B cell (primary cell): ENCODE measurements around the gene ZNF277. TPM values are rescaled to one million over a fixed set of nuclear protein-coding genes. Genes with fewer than 3 reads are reported as not detected.

Experiments
- ATAC-seq: fragments of 200-7000 bp; cut with Tn5 transposase; one replicate; pipeline ENCODE4 v1.10.0; 2021; ENCODE audit warnings: low read depth, mild to moderate bottlenecking, moderate number of reproducible peaks, moderate library complexity
- CTCF ChIA-PET: fragments of 350-600 bp; sonication (Branson Sonifier 250); formaldehyde crosslinking; loops from one replicate; lab custom pipeline; 2021; ENCODE audit warnings: antibody characterized with exemption, inconsistent platforms; lab: Charles Lee
- POLR2A ChIA-PET: fragments of 350-600 bp; sonication (Branson Sonifier 250); formaldehyde crosslinking; loops from one replicate; lab custom pipeline; 2021; ENCODE audit warnings: antibody characterized with exemption; lab: Charles Lee
- DNase-seq: peaks from one replicate; pipeline ENCODE4 v3.0.0; 2013
- H2AFZ ChIP-seq: 2 replicates; pipeline ENCODE4 v1.6.1; 2012; ENCODE audit warnings: mild to moderate bottlenecking, low read depth, low read length; ENCODE audit not compliant: insufficient read depth, poor library complexity, severe bottlenecking
- H3K27ac ChIP-seq, 2 donors: 1 replicate in 1 of 2; 2 replicates in 1 of 2; pipeline ENCODE4 v1.5.1; 2012 to 2013; ENCODE audit warnings: low read length in 2 of 2, mild to moderate bottlenecking in 2 of 2, moderate library complexity in 1 of 2
- H3K27me3 ChIP-seq, 4 experiments: fragments of 200-600 bp in 1 of 4; sonication (generic) in 1 of 4; replicated peaks in 1 of 4; 1 replicate in 2 of 4; 2 replicates in 2 of 4; pipeline versions ENCODE4 v1.6.1 to v1.7.0; 2013 to 2016; ENCODE audit warnings: low read length in 3 of 4, mild to moderate bottlenecking in 2 of 4, mixed read lengths in 1 of 4, moderate library complexity in 1 of 4; ENCODE audit not compliant: insufficient read depth in 4 of 4, control insufficient read depth in 3 of 4; ENCODE audit errors: control extremely low read depth in 1 of 4
- H3K36me3 ChIP-seq, 2 experiments: replicated peaks in 1 of 2; 1 replicate in 1 of 2; 2 replicates in 1 of 2; pipeline versions ENCODE4 v1.6.1 to v1.7.1; 2013; ENCODE audit warnings: low read length in 1 of 2; ENCODE audit not compliant: insufficient read depth in 2 of 2, control insufficient read depth in 1 of 2; ENCODE audit errors: control extremely low read depth in 1 of 2, extremely low read depth in 1 of 2
- H3K4me1 ChIP-seq, 2 donors: fragments of 200-600 bp in 1 of 2; sonication (generic) in 1 of 2; 1 replicate in 1 of 2; 2 replicates in 1 of 2; pipeline versions ENCODE4 v1.5.1 to v1.6.1; 2013 to 2017; ENCODE audit warnings: low read length in 2 of 2; ENCODE audit not compliant: control insufficient read depth in 2 of 2, insufficient read depth in 2 of 2
- H3K4me2 ChIP-seq: replicated peaks from 2 replicates; pipeline ENCODE3; 2012; ENCODE audit warnings: mild to moderate bottlenecking, low read depth, low read length; ENCODE audit not compliant: poor library complexity, severe bottlenecking
- H3K4me3 ChIP-seq, 5 experiments: fragments of 200-600 bp in 1 of 5; sonication (generic) in 1 of 5; 1 replicate in 3 of 5; 2 replicates in 2 of 5; pipeline versions ENCODE4 v1.5.1 to v1.7.0; 2011 to 2016; ENCODE audit warnings: low read length in 4 of 5, mild to moderate bottlenecking in 4 of 5, low read depth in 2 of 5, control low read depth in 1 of 5, moderate library complexity in 1 of 5; ENCODE audit not compliant: insufficient read depth in 1 of 5; ENCODE audit errors: control extremely low read depth in 1 of 5, extremely low read depth in 1 of 5
- H3K79me2 ChIP-seq: fragments of 200-600 bp; sonication (generic); one replicate; pipeline ENCODE4 v1.6.0; 2016; ENCODE audit warnings: low read length; ENCODE audit not compliant: control insufficient read depth, insufficient read depth
- H3K9ac ChIP-seq: fragments of 200-600 bp; sonication (generic); 2 replicates; pipeline ENCODE4 v1.6.1; 2017; ENCODE audit warnings: mild to moderate bottlenecking, low read length, moderate library complexity
- H3K9me3 ChIP-seq, 3 donors: one replicate each; pipeline versions ENCODE4 v1.6.1 to v1.7.1; 2013; ENCODE audit warnings: low read length in 2 of 3; ENCODE audit not compliant: control insufficient read depth in 2 of 3, insufficient read depth in 1 of 3; ENCODE audit errors: control extremely low read depth in 1 of 3
- H4K20me1 ChIP-seq: 2 replicates; pipeline ENCODE4 v1.6.0; 2012; ENCODE audit warnings: mild to moderate bottlenecking, low read length; ENCODE audit not compliant: insufficient read depth, control insufficient read depth, poor library complexity, severe bottlenecking
- H3K27ac Mint-ChIP-seq: one replicate; pipeline ENCODE4 v1.8.0; 2021; ENCODE audit warnings: mixed read lengths
- H3K27me3 Mint-ChIP-seq: one replicate; pipeline ENCODE4 v1.8.0; 2021; ENCODE audit warnings: mixed read lengths
- H3K4me1 Mint-ChIP-seq: one replicate; pipeline ENCODE4 v1.8.0; 2021; ENCODE audit warnings: mixed read lengths
- H3K4me3 Mint-ChIP-seq: one replicate; pipeline ENCODE4 v1.8.0; 2021; ENCODE audit warnings: mixed read lengths
- H3K9me3 Mint-ChIP-seq: one replicate; pipeline ENCODE4 v1.8.0; 2022; ENCODE audit warnings: mixed read lengths; ENCODE audit not compliant: insufficient read depth
- EZH2 ChIP-seq: IDR thresholded peaks from 2 replicates; pipeline ENCODE4 v1.6.1; 2012; ENCODE audit warnings: borderline replicate concordance, low read depth, mild to moderate bottlenecking, moderate library complexity, low read length; ENCODE audit not compliant: insufficient read depth, poor library complexity, severe bottlenecking
- WGBS: methylation state at CpG from one replicate; pipeline ENCODE4 v1.1.5; 2013; ENCODE audit warnings: missing lambda C conversion rate; ENCODE audit not compliant: insufficient coverage; 5-methylcytosine and 5-hydroxymethylcytosine counted together
- intact Hi-C: fragments of 100-400 bp; cut with micrococcal nuclease; formaldehyde crosslinking; loops from one replicate; pipeline ENCODE4 v1.10.0; 2022
- polyA plus RNA-seq: library from polyadenylated mRNA; depleted of rRNA; stranded (reverse); fragments of >200 nt; gene quantifications from 2 replicates; pipeline ENCODE4 v1.2.3, GENCODE V29; 2012
- total RNA-seq, 2 donors: library from RNA; stranded (reverse); fragments of 120-200 nt in 1 of 2; gene quantifications; 1 replicate in 1 of 2; 2 replicates in 1 of 2; pipeline versions ENCODE4 v1.2.3 to v1.2.4, GENCODE V29; 2013 to 2022
- TF ChIP-seq, protein P1 (sequence below): fragments of 200-600 bp; IDR thresholded peaks from one replicate; pipeline ENCODE4 v1.8.0; 2022; ENCODE audit warnings: antibody characterized with exemption, mild to moderate bottlenecking

ZNF277 gene
- total and polyA plus RNA-seq, 2 donors (not counting 1 experiment from before 2014, with no cell fraction given) = 9.5 to 18.6 TPM

GRCh38 chr7:112220877-112221434, 14.5 kb downstream of the ZNF277 start:
- ChIA-PET CTCF (no interaction called here), POLR2A (no interaction called here)
- ATAC-seq (no peak), DNase-seq (no peak)
- Histone ChIP-seq H2AFZ (no peak overlapping the region), H3K27me3 (no peaks in the 10 kb centered on the region), H3K36me3 (no peaks in the 10 kb centered on the region), H3K4me2 (no peak overlapping the region), H3K27ac (no peak overlapping the region), H3K9ac (no peak overlapping the region), H4K20me1 (peaks cover 33% of the 10 kb centered on the region), H3K9me3 (no peaks in the 10 kb centered on the region), H3K4me3 (no peak overlapping the region), H3K4me1 (no peaks in the 10 kb centered on the region), H3K79me2 (peaks cover 73% of the 10 kb centered on the region)
- Mint-ChIP-seq H3K9me3 (no peaks in the 10 kb centered on the region), H3K4me3 (no peak overlapping the region), H3K27ac (no peak overlapping the region), H3K4me1 (peaks cover 10% of the 10 kb centered on the region), H3K27me3 (no peaks in the 10 kb centered on the region)
- TF ChIP-seq EZH2 = no peak
- TF ChIP-seq, protein P1, sequence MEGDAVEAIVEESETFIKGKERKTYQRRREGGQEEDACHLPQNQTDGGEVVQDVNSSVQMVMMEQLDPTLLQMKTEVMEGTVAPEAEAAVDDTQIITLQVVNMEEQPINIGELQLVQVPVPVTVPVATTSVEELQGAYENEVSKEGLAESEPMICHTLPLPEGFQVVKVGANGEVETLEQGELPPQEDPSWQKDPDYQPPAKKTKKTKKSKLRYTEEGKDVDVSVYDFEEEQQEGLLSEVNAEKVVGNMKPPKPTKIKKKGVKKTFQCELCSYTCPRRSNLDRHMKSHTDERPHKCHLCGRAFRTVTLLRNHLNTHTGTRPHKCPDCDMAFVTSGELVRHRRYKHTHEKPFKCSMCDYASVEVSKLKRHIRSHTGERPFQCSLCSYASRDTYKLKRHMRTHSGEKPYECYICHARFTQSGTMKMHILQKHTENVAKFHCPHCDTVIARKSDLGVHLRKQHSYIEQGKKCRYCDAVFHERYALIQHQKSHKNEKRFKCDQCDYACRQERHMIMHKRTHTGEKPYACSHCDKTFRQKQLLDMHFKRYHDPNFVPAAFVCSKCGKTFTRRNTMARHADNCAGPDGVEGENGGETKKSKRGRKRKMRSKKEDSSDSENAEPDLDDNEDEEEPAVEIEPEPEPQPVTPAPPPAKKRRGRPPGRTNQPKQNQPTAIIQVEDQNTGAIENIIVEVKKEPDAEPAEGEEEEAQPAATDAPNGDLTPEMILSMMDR = no peak
- intact Hi-C loops = no loop called here
- WGBS = 93% methylated on average over 19 of the region's 20 CpGs

GRCh38 chr7:112223310-112223709, 16.8 kb downstream of the ZNF277 start:
- H3K4me3 ChIP-seq = no peak overlapping the region
- Mint-ChIP-seq H3K9me3 (no peaks in the 10 kb centered on the region), H3K4me3 (no peak overlapping the region), H3K4me1 (peaks cover 12% of the 10 kb centered on the region), H3K27me3 (no peaks in the 10 kb centered on the region), H3K27ac (no peak overlapping the region)
- ATAC-seq = no peak
- peaks cover 64% of the 10 kb centered on the region for H3K79me2 ChIP-seq
- 88% methylated on average over 1 of the region's 3 CpGs for WGBS
- no peaks in the 10 kb centered on the region for H3K9me3 ChIP-seq
- H2AFZ ChIP-seq = no peak overlapping the region
- no peaks in the 10 kb centered on the region for H3K27me3 ChIP-seq
- no peak overlapping the region for H3K27ac ChIP-seq
- peaks cover 25% of the 10 kb centered on the region for H4K20me1 ChIP-seq
- ChIA-PET CTCF (no interaction called here), POLR2A (no interaction called here)
- H3K9ac ChIP-seq = no peak overlapping the region
- no peaks in the 10 kb centered on the region for H3K36me3 ChIP-seq
- TF ChIP-seq, protein P1 = no peak
- no peak for TF ChIP-seq EZH2
- no peak overlapping the region for H3K4me2 ChIP-seq
- intact Hi-C loops = no loop called here
- H3K4me1 ChIP-seq = no peaks in the 10 kb centered on the region
- no peak for DNase-seq
